ENCODE results near the gene CACFD1.

- TF ChIP-seq CTCF (conservative IDR thresholded peaks at IDR 0.05; ENCODE audit: low read depth, low read length) (no peak), EZH2phosphoT487 (IDR thresholded peaks at IDR 0.05; ENCODE audit: borderline replicate concordance, low read length) (no peak), EZH2 (IDR thresholded peaks at IDR 0.05; ENCODE audit: low read length, unreplicated experiment) (no peak)
These were observed 55.4 kb downstream of the CACFD1 start for GRCh38 chr9:133515240-133515610.
